Keratinocyte (primary cell): ENCODE data around the gene ULK4. TPM values are rescaled to one million over a fixed set of nuclear protein-coding genes. Genes with fewer than 3 reads are reported as not detected.

Experiments used
- DNase-seq: peaks from one replicate; pipeline ENCODE4 v3.0.0-alpha.2; 2011; ENCODE audit warnings: low read depth, missing footprints, low spot score
- FAIRE-seq: peaks from 2 replicates; lab custom pipeline; 2011; peaks lifted over from hg19 to GRCh38; lab: Jason Lieb, UNC
- H2AFZ ChIP-seq: 2 replicates; pipeline ENCODE4 v1.6.0; 2012; ENCODE audit warnings: low read length, control low read depth, inconsistent platforms; ENCODE audit not compliant: control insufficient read depth
- H3K27ac ChIP-seq: 2 replicates; pipeline ENCODE4 v1.5.1; 2011; ENCODE audit warnings: low read length; ENCODE audit not compliant: control insufficient read depth, insufficient read depth
- H3K27me3 ChIP-seq: 3 replicates; pipeline ENCODE4 v1.6.0; 2011; ENCODE audit warnings: low read length; ENCODE audit not compliant: control insufficient read depth, insufficient read depth; ENCODE audit errors: extremely low read depth
- H3K36me3 ChIP-seq, 2 experiments: 2 replicates in 1 of 2; 3 replicates in 1 of 2; pipeline ENCODE4 v1.5.1; 2011; ENCODE audit warnings: low read length in 2 of 2, mild to moderate bottlenecking in 1 of 2; ENCODE audit not compliant: control insufficient read depth in 2 of 2, insufficient read depth in 2 of 2; ENCODE audit errors: extremely low read depth in 1 of 2
- H3K4me1 ChIP-seq: 3 replicates; pipeline ENCODE4 v1.5.1; 2011; ENCODE audit warnings: low read length; ENCODE audit not compliant: control insufficient read depth, insufficient read depth; ENCODE audit errors: extremely low read depth
- H3K4me2 ChIP-seq: 3 replicates; pipeline ENCODE4 v1.6.0; 2011; ENCODE audit warnings: low read depth, low read length; ENCODE audit not compliant: control insufficient read depth, insufficient read depth; ENCODE audit errors: extremely low read depth
- H3K4me3 ChIP-seq, 3 experiments: fragments of 200-600 bp in 1 of 3; sonication (generic) in 1 of 3; 2 replicates in 2 of 3; 3 replicates in 1 of 3; pipeline ENCODE4 v1.5.1; 2011 to 2016; ENCODE audit warnings: low read length in 3 of 3, mild to moderate bottlenecking in 3 of 3, control low read depth in 2 of 3, inconsistent platforms in 1 of 3, low read depth in 1 of 3, mixed read lengths in 1 of 3, mixed run types in 1 of 3, moderate library complexity in 1 of 3; ENCODE audit not compliant: control insufficient read depth in 2 of 3, insufficient read depth in 2 of 3; ENCODE audit errors: extremely low read depth in 1 of 3
- H3K79me2 ChIP-seq: 2 replicates; pipeline ENCODE4 v1.6.0; 2012; ENCODE audit warnings: low read length; ENCODE audit not compliant: control insufficient read depth, insufficient read depth
- H3K9ac ChIP-seq: 3 replicates; pipeline ENCODE4 v1.6.0; 2011; ENCODE audit warnings: low read length; ENCODE audit not compliant: control insufficient read depth, insufficient read depth; ENCODE audit errors: extremely low read depth
- H3K9me1 ChIP-seq: 3 replicates; pipeline ENCODE4 v1.6.0; 2011; ENCODE audit warnings: low read length; ENCODE audit not compliant: control insufficient read depth, insufficient read depth; ENCODE audit errors: extremely low read depth
- H3K9me3 ChIP-seq: 2 replicates; pipeline ENCODE4 v1.5.1; 2012; ENCODE audit warnings: low read depth, low read length; ENCODE audit not compliant: control insufficient read depth
- H4K20me1 ChIP-seq: 3 replicates; pipeline ENCODE4 v1.6.0; 2011; ENCODE audit warnings: low read length; ENCODE audit not compliant: control insufficient read depth, insufficient read depth; ENCODE audit errors: extremely low read depth
- CTCF ChIP-seq, 3 experiments: IDR thresholded peaks in 1 of 3; conservative IDR thresholded peaks in 1 of 3; optimal IDR thresholded peaks in 1 of 3; 2 replicates in 2 of 3; 3 replicates in 1 of 3; pipeline versions ENCODE3 to v1.5.1; 2011; ENCODE audit warnings: low read length in 3 of 3, mild to moderate bottlenecking in 3 of 3, moderate library complexity in 2 of 3, control low read depth in 1 of 3, inconsistent platforms in 1 of 3; ENCODE audit not compliant: insufficient read depth in 2 of 3; ENCODE audit errors: extremely low read depth in 1 of 3
- EZH2 ChIP-seq: IDR thresholded peaks from one replicate; pipeline ENCODE4 v1.6.1; 2012; ENCODE audit warnings: inconsistent platforms, mild to moderate bottlenecking, low read length, moderate library complexity
- dilution Hi-C: fragments of 300-500 bp; cut with MboI; formaldehyde crosslinking; loops from one replicate; pipeline ENCODE4 v1.7.0; 2020; ENCODE audit warnings: low sequenced_read_pairs; ENCODE audit not compliant: extremely low pct_ligation_motif_present
- polyA plus RNA-seq, 5 experiments: library from polyadenylated mRNA; depleted of rRNA in 3 of 5; stranded (reverse) in 3 of 5; stranded (forward) in 1 of 5; unstranded in 1 of 5; fragments of >200 nt; gene quantifications; 1 replicate in 1 of 5; 2 replicates in 3 of 5; 3 replicates in 1 of 5; pipeline versions ENCODE4 v1.2.1 to v1.2.3, GENCODE V29; 2011 to 2012; ENCODE audit warnings: missing spikeins in 2 of 5, low read depth in 1 of 5, low replicate concordance in 1 of 5

Gene ULK4
- polyA plus RNA-seq, 1 donor (not counting 4 experiments of a cell fraction or from before 2014, with no cell fraction given): 6.1 TPM

- no peak overlapping the region for H3K4me3 ChIP-seq
- H3K9me1 ChIP-seq: no peaks in the 10 kb centered on the region
- no peak overlapping the region for H3K9ac ChIP-seq
- no peaks in the 10 kb centered on the region for H4K20me1 ChIP-seq
- TF ChIP-seq EZH2: no peak
- no peak for TF ChIP-seq CTCF (optimal IDR thresholded peaks at IDR 0.05 in 1 of 3, IDR thresholded peaks at IDR 0.05 in 1 of 3, conservative IDR thresholded peaks at IDR 0.05 in 1 of 3; ENCODE audit: extremely low read depth in 1 of 3, insufficient read depth in 2 of 3, low read length in 3 of 3)
- DNase-seq: no peak
- H3K27ac ChIP-seq: no peak overlapping the region
- no peak overlapping the region for H3K4me2 ChIP-seq
- H2AFZ ChIP-seq: no peak overlapping the region
- no peaks in the 10 kb centered on the region for H3K4me1 ChIP-seq
- no peaks in the 10 kb centered on the region for H3K9me3 ChIP-seq
- dilution Hi-C loops: no loop called here
- H3K79me2 ChIP-seq: no peaks in the 10 kb centered on the region
- no peak for FAIRE-seq
- no peaks in the 10 kb centered on the region for H3K27me3 ChIP-seq
- H3K36me3 ChIP-seq: no peaks in the 10 kb centered on the region
Measured at GRCh38 chr3:41317298-41317697, 644.6 kb downstream of the ULK4 start.

DNA sequence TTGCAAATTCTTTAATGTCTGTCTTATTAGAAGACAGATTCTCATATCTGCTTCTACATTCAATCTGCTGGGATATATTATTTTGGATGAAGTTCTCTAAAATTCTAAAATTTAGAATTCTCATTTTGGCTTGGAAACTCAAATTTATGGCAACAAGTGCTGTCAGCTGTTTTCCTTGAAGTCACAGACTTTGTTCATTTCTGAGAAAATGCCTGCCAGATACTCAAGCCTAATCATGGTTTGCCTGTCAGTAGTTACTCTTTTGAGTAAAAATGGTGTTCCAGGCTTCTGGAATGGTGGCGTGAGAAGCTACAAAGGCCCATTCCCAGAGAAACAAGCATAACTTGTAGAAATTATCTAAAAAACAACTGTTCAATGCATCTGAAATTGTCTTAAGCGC lies 646.8 kb downstream of the ULK4 start:
- DNase-seq (no peak), FAIRE-seq (no peak)
- H3K36me3 ChIP-seq: no peaks in the 10 kb centered on the region
- no peak overlapping the region for H2AFZ ChIP-seq
- H3K79me2 ChIP-seq: no peaks in the 10 kb centered on the region
- no peak overlapping the region for H3K4me3 ChIP-seq
- no peaks in the 10 kb centered on the region for H3K27me3 ChIP-seq
- H4K20me1 ChIP-seq: no peaks in the 10 kb centered on the region
- H3K9ac ChIP-seq: no peak overlapping the region
- no peaks in the 10 kb centered on the region for H3K9me3 ChIP-seq
- H3K27ac ChIP-seq: no peak overlapping the region
- H3K4me2 ChIP-seq: no peak overlapping the region
- no peaks in the 10 kb centered on the region for H3K4me1 ChIP-seq
- H3K9me1 ChIP-seq: no peaks in the 10 kb centered on the region
- dilution Hi-C loops: no loop called here
- no peak for TF ChIP-seq EZH2
- no peak for TF ChIP-seq CTCF (optimal IDR thresholded peaks at IDR 0.05 in 1 of 3, IDR thresholded peaks at IDR 0.05 in 1 of 3, conservative IDR thresholded peaks at IDR 0.05 in 1 of 3; ENCODE audit: extremely low read depth in 1 of 3, insufficient read depth in 2 of 3, low read length in 3 of 3)
